ENCODE results near the gene B3GNT3.

DNA sequence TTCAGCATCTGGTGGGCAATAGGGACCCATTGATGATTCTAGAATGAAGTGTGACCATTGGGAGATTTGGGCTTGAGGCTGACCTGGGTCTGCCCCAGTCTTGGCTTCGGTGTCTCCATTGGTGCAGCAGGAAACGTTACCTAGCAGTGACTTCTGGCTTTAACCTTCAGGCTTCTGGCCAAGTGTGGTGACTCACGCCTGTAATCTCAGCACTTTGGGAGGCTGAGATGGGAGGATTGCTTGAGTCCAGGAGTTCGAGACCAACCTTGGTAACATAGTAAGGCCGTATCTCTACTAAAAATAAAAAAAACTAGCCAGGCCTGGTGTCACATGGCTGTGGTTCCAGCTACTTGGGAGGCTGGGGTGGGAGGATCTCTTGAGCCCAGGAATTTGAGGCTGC is 36.4 kb upstream of the B3GNT3 start:
- TF ChIP-seq EZH2 (IDR thresholded peaks at IDR 0.05; ENCODE audit: insufficient read depth, poor library complexity, severe bottlenecking) (no peak), EZH2phosphoT487 (IDR thresholded peaks at IDR 0.05; ENCODE audit: insufficient read depth, low read depth) (no peak)
